Psoas muscle (tissue), 8 donors: ENCODE results near the gene COL15A1. TPM values are rescaled to one million over a fixed set of nuclear protein-coding genes. Genes with fewer than 3 reads are reported as not detected.
A peak's percentile ranks its signal among the peaks of the same experiment; 100 is the strongest.

Source experiments
- ATAC-seq, 4 donors: fragments of 200-7000 bp; cut with Tn5 transposase; one replicate each; pipeline ENCODE4 v1.9.1; 2020; ENCODE audit warnings: moderate library complexity in 3 of 4, mild to moderate bottlenecking in 2 of 4
- DNase-seq, 2 donors: peaks; one replicate each; pipeline ENCODE4 v3.0.0-alpha.2; 2020
- H3K27ac ChIP-seq: fragments of 200-600 bp; one replicate; pipeline ENCODE4 v1.8.0; 2022
- H3K27me3 ChIP-seq, 3 donors: fragments of 200-600 bp in 1 of 3; one replicate each; pipeline versions ENCODE4 v1.6.1 to v1.8.0; 2013 to 2022; ENCODE audit warnings: low read length in 2 of 3, mild to moderate bottlenecking in 2 of 3, moderate library complexity in 1 of 3; ENCODE audit not compliant: insufficient read depth in 3 of 3
- H3K36me3 ChIP-seq, 2 donors: fragments of 200-600 bp in 1 of 2; one replicate each; pipeline versions ENCODE4 v1.6.1 to v1.8.0; 2013 to 2022; ENCODE audit warnings: low read depth in 1 of 2, mild to moderate bottlenecking in 1 of 2, moderate library complexity in 1 of 2; ENCODE audit not compliant: insufficient read depth in 1 of 2
- H3K4me1 ChIP-seq: fragments of 200-600 bp; one replicate; pipeline ENCODE4 v1.8.0; 2022
- H3K4me3 ChIP-seq: fragments of 200-600 bp; one replicate; pipeline ENCODE4 v1.8.0; 2022; ENCODE audit warnings: mild to moderate bottlenecking
- H3K9me3 ChIP-seq: fragments of 200-600 bp; one replicate; pipeline ENCODE4 v1.8.0; 2022
- CTCF ChIP-seq: fragments of 200-600 bp; IDR thresholded peaks from one replicate; pipeline ENCODE4 v1.8.0; 2022; ENCODE audit warnings: antibody characterized with exemption
- WGBS, 3 donors: extraction: QIAGEN DNeasy Blood & Tissue Kit; methylation state at CpG; one replicate each; pipeline versions ENCODE4 v1.1.6 to v1.1.7; 2013; 5-methylcytosine and 5-hydroxymethylcytosine counted together
- intact Hi-C, 2 donors: fragments of 100-400 bp; cut with DNase I; formaldehyde crosslinking; loops; one replicate each; pipeline versions ENCODE4 v1.11.0 to v1.14.2; 2022
- polyA plus RNA-seq, 3 donors: library from polyadenylated mRNA; stranded (reverse); fragments of 200-250 nt; gene quantifications; one replicate each; pipeline ENCODE4 v1.2.3, GENCODE V29; 2013
- total RNA-seq, 4 donors: library from RNA; stranded (reverse); fragmentation: NEBNext Ultra II Directional in 2 of 4; extraction: Animal tissue kit (Norgen Biotek cat#: 25700) in 2 of 4; gene quantifications; one replicate each; pipeline versions ENCODE4 v1.2.1 to v1.2.4, GENCODE V29; 2021 to 2023
- donor health status: healthy with polysubstance abuse.
- donor health status: DM: no; HTN: no; CAD: no; lungs with moderate emphysema.
- donor health status: Bipolar disorder and iron deficiency.
- donor health status: healthy.
- donor health status: DM: yes; HTN: yes; CAD: no.
- donor health status: DM: no; HTN: no; CAD: no.
- donor health status: DM: no; HTN: no; CAD: no.
- donor health status: DM: yes; HTN: yes; CAD: no.

The COL15A1 gene
- total and polyA plus RNA-seq, 7 donors, result 2.9 to 34.7 (median 7.5) TPM

GRCh38 chr9:99016681-99017387 is 73.1 kb downstream of the COL15A1 start:
- 86 to 89% (median 89%) methylated on average over 10 of the region's 10 CpGs for WGBS, 3 donors
- ATAC-seq, result no peak

GRCh38 chr9:99018653-99019052 is 74.9 kb downstream of the COL15A1 start:
- intact Hi-C loops, result no loop called here
- Histone ChIP-seq H3K27me3 (no peaks in the 10 kb centered on the region), H3K9me3 (no peaks in the 10 kb centered on the region), H3K4me3 (no peak overlapping the region), H3K27ac (no peak overlapping the region), H3K36me3 (peaks cover 0 to 4% of the 10 kb centered on the region in 2 donors), H3K4me1 (peaks cover under 1% of the 10 kb centered on the region)
- DNase-seq, result no peak
- ATAC-seq, result no peak
- 69 to 87% (median 78%) methylated on average over 1 of the region's 1 CpG for WGBS, 3 donors
- no peak for TF ChIP-seq CTCF

More at GRCh38 chr9:99016681-99017387, 73.1 kb downstream of the COL15A1 start:
- intact Hi-C loops, result no loop called here
- DNase-seq, result no peak
- H3K9me3 ChIP-seq, result no peaks in the 10 kb centered on the region
- no peaks in the 10 kb centered on the region for H3K4me1 ChIP-seq
- peaks cover 0 to 4% of the 10 kb centered on the region in 2 donors for H3K36me3 ChIP-seq
- no peaks in the 10 kb centered on the region for H3K27me3 ChIP-seq
- no peak for TF ChIP-seq CTCF
- H3K4me3 ChIP-seq, result no peak overlapping the region
- H3K27ac ChIP-seq, result no peak overlapping the region

- no peaks in the 10 kb centered on the region for H3K9me3 ChIP-seq
- intact Hi-C loops, result no loop called here
- WGBS, 3 donors, result 57 to 78% (median 61%) methylated on average over 4 of the region's 4 CpGs
- H3K4me3 ChIP-seq, result no peak overlapping the region
- peak in 3 of 4 donors; percentile 47 to 64 (median 55) for ATAC-seq
- DNase-seq, result no peak
- H3K27me3 ChIP-seq, result no peaks in the 10 kb centered on the region
- H3K4me1 ChIP-seq, result peaks cover 4% of the 10 kb centered on the region
- peaks cover 0 to 4% of the 10 kb centered on the region in 2 donors for H3K36me3 ChIP-seq
- H3K27ac ChIP-seq, result peak overlapping the region; percentile 31
- no peak for TF ChIP-seq CTCF
These were observed 76.0 kb downstream of the COL15A1 start for GRCh38 chr9:99019510-99020331.

- no peaks in the 10 kb centered on the region for H3K9me3 ChIP-seq
- H3K27me3 ChIP-seq, result no peaks in the 10 kb centered on the region
- H3K4me3 ChIP-seq, result no peak overlapping the region
- intact Hi-C loops, result no loop called here
- 88 to 94% (median 88%) methylated on average over 8 of the region's 8 CpGs for WGBS, 3 donors
- ATAC-seq, result no peak
- no peak for TF ChIP-seq CTCF
- no peak overlapping the region for H3K27ac ChIP-seq
- peaks cover 4% of the 10 kb centered on the region for H3K4me1 ChIP-seq
- peaks cover 0 to 4% of the 10 kb centered on the region in 2 donors for H3K36me3 ChIP-seq
- no peak for DNase-seq
These were observed 77.2 kb downstream of the COL15A1 start for GRCh38 chr9:99020786-99021436.
